HG03432 (cell line): ENCODE measurements around the gene FCN1.
"Not testable (repeated sequence)": the region's sequence is repeated elsewhere in the genome, so short reads cannot be mapped to it uniquely, and the experiment has no call there.

Source experiments
- ATAC-seq: cut with Tn5 transposase; IDR thresholded peaks from one replicate; pipeline ENCODE4 v1.9.1; 2021; ENCODE audit warnings: mild to moderate bottlenecking, moderate library complexity; ENCODE audit not compliant: unreplicated experiment

Gene FCN1

GRCh38 chr9:134917431-134918373 is at the start of gene FCN1:
Gene FCN1, minus strand, starts transcription at chr9:134917912. Its CDS starts 41 bp downstream, at chr9:134917871.
- ATAC-seq: no peak

GRCh38 chr9:134966697-134967546 is 49.2 kb upstream of the FCN1 start:
- ATAC-seq: no peak

- no peak for ATAC-seq
These were observed 48.6 kb upstream of the FCN1 start for GRCh38 chr9:134966270-134966669.

- ATAC-seq: no peak
These were observed 48.1 kb upstream of the FCN1 start for GRCh38 chr9:134965851-134966250.

- no peak for ATAC-seq
These were observed 47.7 kb upstream of the FCN1 start for GRCh38 chr9:134965411-134965810.

- ATAC-seq: no peak
These were observed 46.8 kb upstream of the FCN1 start for GRCh38 chr9:134964271-134965055.

- no peak for ATAC-seq
These were observed 45.8 kb upstream of the FCN1 start for GRCh38 chr9:134963546-134963945.

GRCh38 chr9:134962973-134963364 is 45.3 kb upstream of the FCN1 start:
- ATAC-seq: no peak

- ATAC-seq: no peak
These were observed 44.6 kb upstream of the FCN1 start for GRCh38 chr9:134962065-134962972.

GRCh38 chr9:134961331-134962064 is 43.8 kb upstream of the FCN1 start:
- no peak for ATAC-seq

- ATAC-seq: no peak
These were observed 43.0 kb upstream of the FCN1 start for GRCh38 chr9:134960701-134961181.

GRCh38 chr9:134959971-134960310 is 42.2 kb upstream of the FCN1 start:
- ATAC-seq: no peak

- ATAC-seq: no peak
These were observed 41.6 kb upstream of the FCN1 start for GRCh38 chr9:134959126-134959970.

- no peak for ATAC-seq
These were observed 40.2 kb upstream of the FCN1 start for GRCh38 chr9:134957945-134958227.

GRCh38 chr9:134957165-134957944 is 39.6 kb upstream of the FCN1 start:
- no peak for ATAC-seq

- ATAC-seq: not testable (repeated sequence)
These were observed 38.7 kb upstream of the FCN1 start for GRCh38 chr9:134956387-134956786.

- no peak for ATAC-seq
These were observed 38.1 kb upstream of the FCN1 start for GRCh38 chr9:134955801-134956200.

- no peak for ATAC-seq
These were observed 37.4 kb upstream of the FCN1 start for GRCh38 chr9:134955156-134955555.
